ENCODE data around the gene SPRED3. TPM values are rescaled to one million over a fixed set of nuclear protein-coding genes. Genes with fewer than 3 reads are reported as not detected.
"Not testable (repeated sequence)": the region's sequence is repeated elsewhere in the genome, so short reads cannot be mapped to it uniquely, and the experiment has no call there.

The SPRED3 gene
- 2.1 TPM for total RNA-seq

DNA sequence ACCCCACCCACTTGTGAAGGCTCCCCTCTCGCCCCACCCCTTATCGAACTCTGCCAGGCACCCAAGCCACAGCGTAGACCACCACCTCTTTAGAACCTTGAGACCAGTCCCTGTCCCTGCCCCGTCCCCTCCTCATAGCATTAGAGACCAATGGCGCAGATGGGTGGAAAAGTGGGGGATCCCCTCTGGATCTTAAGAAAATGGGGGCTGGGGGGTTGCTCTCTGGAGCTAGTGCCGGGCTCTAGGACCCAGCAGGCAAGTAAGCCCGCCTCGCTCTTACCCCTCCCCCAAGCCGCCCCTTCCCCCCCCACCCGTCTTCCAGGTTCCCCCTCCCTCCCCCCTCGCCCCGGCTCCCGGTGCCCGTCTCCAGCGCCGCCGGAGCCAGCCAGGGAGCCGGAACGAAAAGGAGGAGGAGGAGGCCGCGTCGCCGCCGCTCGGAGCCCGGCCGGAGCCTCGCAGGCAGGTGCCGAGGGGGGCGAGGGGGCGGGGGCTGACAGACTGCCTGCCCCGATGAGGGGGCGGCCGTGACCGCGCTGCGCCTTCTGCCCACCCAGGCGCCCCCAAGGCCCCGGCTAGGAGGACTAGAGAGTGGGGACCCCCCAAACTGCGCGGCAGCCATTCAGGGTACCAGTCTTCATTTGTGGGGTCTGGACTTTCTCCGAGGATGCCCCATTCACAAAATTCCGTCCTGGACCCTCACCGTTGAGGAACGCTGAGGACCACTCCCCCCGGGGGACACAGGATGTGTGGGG, at the start of gene SPRED3:
SPRED3 (plus strand) TSS at position 349 of the 752 bp plus-strand sequence. CDS start 1,606 bp downstream, outside the sequence.
- DNase-seq (ENCODE audit: low spot score), result no peak

DNA sequence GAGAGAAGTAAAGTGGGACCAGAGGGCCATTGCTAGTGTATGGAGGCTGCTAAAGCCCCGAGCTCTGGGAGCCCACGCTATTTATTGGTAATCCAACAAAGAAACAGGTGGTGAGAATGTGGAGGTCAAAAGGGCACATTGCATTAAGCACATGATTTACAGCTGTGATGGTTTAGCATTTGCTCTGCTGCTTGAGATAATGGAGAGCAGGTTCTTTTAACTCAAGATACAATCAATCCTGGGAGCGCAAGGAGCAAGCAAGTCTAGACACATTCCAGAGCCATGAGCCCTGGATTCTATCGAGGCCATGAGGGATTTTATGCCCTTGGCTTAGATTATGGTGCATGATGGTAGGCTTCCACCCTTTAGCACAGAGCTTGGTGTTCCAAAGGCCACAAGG, 49.5 kb upstream of the SPRED3 start:
- DNase-seq (ENCODE audit: low spot score), result not testable (repeated sequence)

DNA sequence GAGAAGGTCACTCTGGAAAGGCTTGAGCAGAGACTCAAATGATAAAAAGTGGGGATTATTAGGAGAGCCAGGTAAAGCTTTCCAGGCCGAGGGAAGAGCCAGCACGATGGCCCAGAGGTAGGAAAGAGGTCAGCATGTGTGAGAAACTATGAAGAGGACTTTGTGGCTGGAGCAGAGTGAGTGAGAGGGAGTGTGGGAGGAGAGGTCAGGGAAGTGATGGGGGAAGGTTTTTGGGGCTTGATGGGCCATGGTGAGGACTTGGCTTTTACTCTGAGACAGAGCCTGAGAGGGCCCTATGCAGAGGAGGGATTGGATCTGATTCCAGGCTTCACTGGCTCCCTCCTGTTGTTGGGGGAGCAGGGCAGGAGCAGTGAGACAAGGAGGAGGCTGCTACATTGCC, 47.6 kb upstream of the SPRED3 start:
- DNase-seq (ENCODE audit: low spot score), result no peak

- DNase-seq (ENCODE audit: low spot score), result no peak
Observed at GRCh38 chr19:38346837-38347236, 41.7 kb upstream of the SPRED3 start.

DNA sequence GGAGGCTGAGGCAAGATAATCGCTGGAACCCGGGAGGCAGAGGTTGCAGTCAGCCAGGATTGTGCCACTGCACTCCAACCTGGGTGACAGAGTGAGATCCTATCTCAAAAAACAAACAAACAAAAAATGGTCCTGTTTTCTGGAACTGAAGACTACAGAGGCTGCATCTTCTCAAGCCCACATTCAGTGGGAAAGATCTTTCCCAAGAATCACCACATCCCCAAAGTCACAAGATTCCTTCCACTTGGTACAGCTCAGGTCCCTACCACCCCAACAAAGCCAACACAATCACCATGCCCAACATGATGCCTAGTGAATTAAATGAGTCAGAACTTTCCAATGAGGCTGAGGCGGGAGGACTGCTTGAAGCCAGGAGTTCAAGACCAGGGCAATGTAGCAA, 37.6 kb upstream of the SPRED3 start:
- no peak for DNase-seq (ENCODE audit: low spot score)

DNA sequence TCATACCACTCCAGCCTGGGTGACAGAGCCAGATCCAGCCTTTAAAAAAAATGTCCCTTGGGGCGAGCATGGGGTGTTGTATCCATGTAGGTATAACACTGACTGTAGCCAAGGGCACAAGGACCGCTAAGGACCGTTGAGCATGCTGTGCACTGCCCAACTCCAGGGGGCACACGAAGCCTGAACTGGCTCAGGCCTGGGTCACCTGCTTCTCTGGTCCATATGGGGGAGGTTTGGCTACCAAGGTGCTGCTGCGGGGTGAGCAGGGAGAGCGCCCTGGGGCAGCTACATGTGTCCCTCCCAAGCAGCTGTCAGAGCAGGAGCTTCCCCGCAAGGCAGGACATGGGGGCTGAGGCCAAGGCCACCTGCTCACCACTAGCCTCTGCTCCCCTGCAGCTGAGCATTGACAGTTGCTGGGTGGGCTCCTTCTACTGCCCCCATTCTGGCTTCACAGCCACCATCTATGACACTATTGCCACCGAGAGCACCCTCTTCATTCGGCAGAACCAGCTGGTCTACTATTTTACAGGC, 36.6 kb upstream of the SPRED3 start:
- no peak for DNase-seq (ENCODE audit: low spot score)

DNA sequence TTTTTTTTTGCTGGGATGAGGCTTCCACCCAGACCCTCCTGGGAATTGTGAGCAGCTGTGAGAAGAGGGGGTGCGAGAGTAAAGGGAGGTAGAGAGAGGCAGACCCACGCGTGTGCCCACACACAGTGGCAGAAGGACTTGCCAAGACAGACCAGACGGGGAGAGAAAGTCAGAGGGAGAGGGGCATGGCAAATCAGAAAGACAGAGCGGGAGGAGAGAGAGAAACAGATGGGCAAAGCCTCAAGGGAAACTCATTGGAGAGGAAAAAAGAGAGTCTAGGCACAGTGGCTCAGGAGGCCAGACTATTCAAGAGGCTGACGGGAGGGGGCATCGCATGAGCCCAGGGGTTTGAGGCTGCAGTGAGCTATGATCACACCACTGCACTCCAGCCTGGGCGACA, 35.9 kb upstream of the SPRED3 start:
- no peak for DNase-seq (ENCODE audit: low spot score)

DNA sequence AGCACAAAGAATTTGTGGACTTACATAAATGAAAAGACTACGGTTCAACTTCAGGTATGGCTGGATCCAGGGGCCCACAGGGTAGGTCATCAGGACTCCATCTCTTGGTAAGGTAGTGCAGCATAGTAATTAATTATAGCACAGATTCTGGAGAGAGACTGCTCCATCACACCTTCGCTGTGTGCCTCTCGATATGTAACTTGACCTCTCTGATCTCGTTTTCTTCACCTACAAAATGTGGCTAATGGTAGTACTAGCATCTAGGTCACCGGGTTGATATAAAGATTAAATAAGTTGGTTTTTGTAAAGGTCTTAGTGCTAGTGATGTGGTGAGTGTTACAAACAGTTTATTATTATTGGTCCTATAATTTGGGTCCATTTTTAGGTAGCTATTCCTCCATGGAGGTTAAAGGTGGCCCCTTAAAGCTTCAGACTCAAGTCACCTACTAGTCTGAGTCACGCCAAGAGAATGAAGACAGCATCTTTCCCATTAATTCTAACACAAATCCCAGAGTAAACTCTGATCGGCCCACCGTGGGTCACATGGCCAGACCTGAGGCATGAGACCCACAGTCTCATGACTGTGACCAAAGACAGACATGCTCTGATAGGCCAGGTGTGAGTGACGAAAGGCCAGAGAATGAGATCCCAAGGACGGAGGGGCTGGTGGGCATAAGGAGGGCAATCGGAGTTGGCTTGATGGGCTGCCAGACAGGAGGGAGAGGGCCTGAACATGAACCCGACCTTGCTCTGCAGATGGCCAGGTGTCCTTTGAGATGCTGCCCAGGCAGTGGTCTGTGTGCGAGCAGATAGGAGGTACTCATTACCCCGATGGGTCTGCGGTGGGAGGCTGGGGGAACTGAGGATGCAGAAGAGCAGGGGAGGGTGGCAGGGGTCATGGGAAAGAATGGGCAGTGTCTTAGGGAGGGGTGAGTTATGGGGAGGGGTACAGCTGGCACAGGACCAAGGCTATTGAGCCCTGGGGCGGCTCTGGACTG, 32.5 kb upstream of the SPRED3 start:
- DNase-seq (ENCODE audit: low spot score), result no peak

DNA sequence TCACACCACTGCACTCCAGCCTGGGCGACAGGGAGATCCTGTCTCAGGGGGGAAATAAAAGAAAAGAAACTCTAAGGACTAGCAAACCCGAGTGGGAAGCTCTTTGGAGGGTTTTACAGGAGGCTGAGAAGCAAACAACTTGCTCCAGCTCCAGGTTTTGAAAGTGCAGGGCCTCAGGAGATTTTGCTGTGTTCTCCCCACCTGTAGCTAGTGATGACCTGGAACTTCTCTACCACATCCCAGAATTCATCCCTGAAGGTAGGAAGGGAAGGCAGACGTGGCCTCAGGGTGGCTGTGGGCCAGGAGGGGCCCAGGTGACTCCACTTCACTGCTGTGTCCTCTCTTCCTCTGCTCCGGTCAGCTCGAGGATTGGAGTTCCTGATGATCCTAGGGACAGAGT, 30.4 kb upstream of the SPRED3 start:
- DNase-seq (ENCODE audit: low spot score), result no peak

DNA sequence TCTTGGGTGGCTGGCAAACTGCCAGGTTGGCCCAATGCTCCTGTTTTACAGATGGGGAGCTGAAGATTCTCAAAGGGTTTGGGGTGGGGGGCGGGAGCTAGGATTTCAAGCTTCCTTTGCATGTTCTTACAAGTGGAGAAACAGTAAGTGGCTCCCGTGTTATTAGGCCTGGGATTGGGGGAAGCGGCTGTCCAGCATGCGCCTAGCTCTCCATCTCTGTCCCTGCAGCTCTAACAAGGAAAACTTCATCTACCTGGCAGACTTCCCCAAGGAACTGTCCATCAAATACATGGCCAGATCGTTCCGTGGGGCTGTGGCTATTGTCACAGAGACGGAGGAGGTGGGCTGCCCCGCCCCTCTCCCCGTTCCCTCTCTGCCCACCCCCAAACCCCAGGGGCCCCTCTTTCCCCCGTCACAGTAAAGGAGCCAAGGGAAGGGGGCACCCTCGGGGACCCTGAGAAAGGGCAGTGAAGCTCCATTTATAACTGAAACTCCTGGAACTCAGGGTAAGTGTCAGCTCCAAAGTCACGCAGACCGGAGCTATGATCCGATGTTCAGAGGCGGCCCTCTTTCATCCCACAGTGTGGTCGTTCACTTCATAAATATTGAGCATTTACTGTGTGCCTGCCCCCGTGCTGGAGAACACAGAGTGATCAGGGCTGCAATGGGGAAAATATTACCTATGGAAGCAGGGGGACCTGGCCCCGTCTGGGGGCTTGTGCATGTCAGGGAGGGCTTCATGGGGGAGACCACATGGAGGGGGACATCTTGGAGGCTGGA, 29.1 kb upstream of the SPRED3 start:
- DNase-seq (ENCODE audit: low spot score), result no peak

DNA sequence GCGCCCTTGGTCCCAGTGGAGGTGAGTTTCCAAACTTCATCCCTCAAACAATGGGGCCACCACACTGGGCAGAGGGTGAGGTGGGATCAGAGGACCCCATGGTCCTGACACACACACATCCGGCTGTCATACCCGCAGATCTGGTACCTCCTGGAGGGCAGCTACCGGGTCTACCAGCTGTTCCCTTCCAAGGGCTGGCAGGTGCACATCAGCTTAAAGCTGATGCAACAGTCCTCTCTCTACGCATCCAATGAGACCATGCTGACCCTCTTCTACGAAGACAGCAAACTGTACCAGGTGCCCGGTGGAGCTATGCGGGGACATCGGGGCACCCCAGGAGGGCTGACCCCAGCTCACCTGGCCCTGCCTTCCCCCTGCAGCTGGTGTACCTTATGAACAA, 28.1 kb upstream of the SPRED3 start:
- no peak for DNase-seq (ENCODE audit: low spot score)

- no peak for DNase-seq (ENCODE audit: low spot score)
Observed at GRCh38 chr19:38360839-38361631, 27.5 kb upstream of the SPRED3 start.

GRCh38 chr19:38361633-38362075, 26.8 kb upstream of the SPRED3 start:
- peak; percentile 70 for DNase-seq (ENCODE audit: low spot score)

DNA sequence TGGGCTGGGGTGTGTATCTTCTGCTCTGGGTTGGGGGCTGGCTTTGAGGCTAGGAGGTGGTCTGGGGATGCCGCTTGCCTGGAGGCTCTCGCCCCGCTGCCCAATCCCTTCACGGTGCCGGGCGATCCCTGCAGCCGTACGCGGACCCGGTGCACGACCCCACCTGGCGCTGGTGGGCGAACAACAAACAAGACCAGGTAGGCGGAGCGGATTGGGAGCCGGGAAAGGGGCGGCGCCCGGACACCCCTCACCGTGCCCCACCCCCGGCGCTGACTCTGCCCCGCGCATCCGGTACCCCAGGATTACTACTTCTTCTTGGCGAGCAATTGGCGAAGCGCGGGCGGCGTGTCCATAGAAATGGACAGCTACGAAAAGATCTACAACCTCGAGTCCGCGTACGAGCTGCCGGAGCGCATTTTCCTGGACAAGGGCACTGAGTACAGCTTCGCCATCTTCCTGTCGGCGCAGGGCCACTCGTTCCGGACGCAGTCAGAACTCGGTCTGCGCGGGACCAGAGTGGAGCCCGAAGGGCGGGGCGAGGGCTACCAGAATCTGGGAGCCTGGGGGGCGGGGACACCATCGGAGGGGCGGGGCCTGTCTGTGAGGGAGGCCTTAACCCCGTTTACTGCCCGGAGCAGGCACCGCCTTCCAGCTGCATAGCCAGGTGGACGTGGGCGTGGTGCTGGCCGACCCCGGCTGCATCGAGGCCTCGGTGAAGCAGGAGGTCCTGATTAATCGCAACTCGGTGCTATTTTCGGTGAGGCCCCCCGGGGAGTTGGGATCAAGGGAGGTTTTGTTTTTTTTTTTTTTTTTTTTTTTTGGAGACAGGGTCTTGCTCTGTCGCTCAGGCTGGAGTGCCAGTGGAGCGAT, 26.2 kb upstream of the SPRED3 start:
- DNase-seq (ENCODE audit: low spot score), result peak; percentile 87

DNA sequence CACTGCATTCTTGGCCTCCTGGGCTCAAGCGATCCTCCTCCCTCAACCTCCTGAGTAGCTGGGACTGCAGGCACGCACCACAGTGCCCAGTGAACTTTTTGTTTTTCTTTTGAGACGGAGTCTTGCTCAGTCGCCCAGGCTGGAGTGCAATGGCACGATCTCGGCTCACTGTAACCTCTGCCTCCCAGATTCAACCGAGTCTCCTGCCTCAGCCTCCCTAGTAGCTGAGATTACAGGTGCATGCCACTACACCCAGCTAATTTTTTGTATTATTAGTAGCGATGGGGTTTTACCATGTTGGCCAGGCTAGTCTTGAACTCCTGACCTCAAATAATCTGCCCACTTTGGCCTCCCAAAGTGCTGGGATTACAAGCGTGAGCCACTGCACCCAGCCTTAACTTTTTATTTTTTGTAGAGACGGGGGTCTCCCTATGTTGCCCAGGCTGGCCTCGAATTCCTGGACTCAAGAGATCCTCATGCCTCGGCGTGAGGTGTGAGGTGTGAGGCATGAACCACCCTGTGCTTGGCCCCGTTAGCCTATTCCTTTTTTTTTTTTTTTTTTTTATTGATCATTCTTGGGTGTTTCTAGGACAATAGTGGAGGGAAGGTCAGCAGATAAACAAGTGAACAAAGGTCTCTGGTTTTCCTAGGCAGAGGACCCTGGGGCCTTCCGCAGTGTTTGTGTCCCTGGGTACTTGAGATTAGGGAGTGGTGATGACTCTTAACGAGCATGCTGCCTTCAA, 25.4 kb upstream of the SPRED3 start:
- DNase-seq (ENCODE audit: low spot score), result not testable (repeated sequence)

- DNase-seq (ENCODE audit: low spot score), result no peak
Observed at GRCh38 chr19:38367041-38367440, 21.5 kb upstream of the SPRED3 start.

DNA sequence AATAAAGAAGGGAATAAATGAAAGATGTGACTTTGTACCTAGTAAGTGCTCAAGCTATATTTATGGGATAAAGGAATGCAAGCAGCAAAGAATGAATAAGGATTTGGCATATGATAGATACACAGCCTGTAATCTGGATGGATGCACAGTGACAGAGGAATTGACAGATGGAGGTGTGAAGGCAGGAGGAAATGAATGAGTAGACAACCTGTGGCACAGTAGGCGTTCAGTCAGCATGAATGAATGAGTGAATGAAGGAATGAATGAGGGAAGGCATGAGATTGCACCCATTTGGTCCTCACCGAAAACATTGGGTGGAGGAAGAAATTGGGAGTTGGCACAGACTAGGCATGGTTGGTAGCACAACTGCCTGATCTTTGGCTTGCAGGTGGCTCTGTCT, 18.9 kb upstream of the SPRED3 start:
- DNase-seq (ENCODE audit: low spot score), result no peak

DNA sequence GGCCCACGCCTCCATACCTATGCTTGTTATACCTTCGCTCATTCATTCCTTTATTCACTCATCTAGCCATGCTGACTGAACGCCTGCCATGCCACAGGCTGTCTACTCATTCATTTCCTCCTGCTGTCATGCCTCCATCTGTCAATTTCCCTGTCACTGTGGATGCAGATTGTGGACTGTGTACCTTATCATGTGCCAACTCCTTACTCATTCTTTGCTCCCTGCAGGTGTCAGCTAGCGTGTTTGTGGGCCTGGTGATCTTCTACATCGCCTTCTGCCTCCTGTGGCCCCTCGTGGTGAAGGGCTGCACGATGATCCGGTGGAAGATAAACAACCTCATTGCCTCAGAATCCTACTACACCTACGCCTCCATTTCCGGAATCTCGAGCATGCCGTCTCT, 18.2 kb upstream of the SPRED3 start:
- DNase-seq (ENCODE audit: low spot score), result no peak

DNA sequence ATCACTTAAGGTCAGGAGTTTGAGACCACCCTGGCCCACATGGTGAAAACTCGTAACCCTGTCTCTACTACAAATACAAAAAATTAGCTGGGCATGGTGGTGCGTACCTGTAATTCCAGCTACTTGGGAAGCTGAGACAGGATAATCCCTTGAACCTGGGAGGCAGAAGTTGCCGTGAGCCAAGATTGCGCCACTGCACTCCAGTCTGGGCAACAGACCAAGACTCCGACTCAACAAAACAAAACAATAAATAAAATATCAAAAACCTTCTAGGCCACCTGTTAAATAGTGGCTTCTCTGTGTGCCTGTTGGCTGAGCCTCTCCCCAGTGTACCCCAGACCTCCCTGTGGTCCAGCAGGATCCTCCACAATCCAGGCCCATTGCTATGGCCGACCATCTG, 17.4 kb upstream of the SPRED3 start:
- no peak for DNase-seq (ENCODE audit: low spot score)
